ENCODE results near the gene IGSF23. TPM values are rescaled to one million over a fixed set of nuclear protein-coding genes. Genes with fewer than 3 reads are reported as not detected.

The IGSF23 gene
- total and polyA plus RNA-seq, 2 of the 4 experiments (the other 2 are of a cell fraction): 0.27 TPM; not detected in 1

DNA sequence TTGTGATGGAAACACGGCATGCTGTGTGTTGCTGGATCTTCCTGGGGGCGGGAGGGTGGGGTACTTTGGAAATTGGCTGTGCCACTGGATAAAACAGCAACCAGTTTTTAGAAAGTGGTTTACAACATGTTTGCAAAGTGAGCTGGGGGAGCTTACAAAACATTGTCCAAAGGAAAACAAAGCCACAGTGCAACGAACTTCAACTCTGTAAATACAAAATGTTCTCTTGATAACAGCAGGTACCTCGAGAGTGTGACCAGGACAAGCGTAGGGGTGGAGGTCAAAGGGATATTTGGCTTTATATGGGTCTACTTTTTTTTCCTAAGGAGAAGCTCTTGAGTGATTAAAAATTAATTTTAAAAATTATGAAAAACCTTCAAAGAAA is 2.5 kb downstream of the IGSF23 start:
- H3K18ac ChIP-seq (ENCODE audit: low read depth, low read length): no peak overlapping the region
- no peak overlapping the region for H2BK5ac ChIP-seq (ENCODE audit: low read depth, low read length, poor library complexity, severe bottlenecking)
- no peaks in the 10 kb centered on the region for H4K20me1 ChIP-seq (ENCODE audit: insufficient read depth, low read length)
- no peak overlapping the region for H3K4ac ChIP-seq (ENCODE audit: low read depth, low read length)
- no peaks in the 10 kb centered on the region for H3K79me1 ChIP-seq (ENCODE audit: low read depth in 1 of 2, low read length in 2 of 2)
- no peak overlapping the region for H3K14ac ChIP-seq (replicated peaks; ENCODE audit: low read depth, low read length)
- ATAC-seq (ENCODE audit: low read depth) (no peak), DNase-seq (no peak)
- 0 out of 2 replicates have a peak overlapping the region, but pooled peaks have one; percentile 46 for H2BK20ac ChIP-seq (ENCODE audit: low read depth, low read length)
- peaks cover 2% of the 10 kb centered on the region; the same call in 1 of the 2 replicates for H3K4me1 ChIP-seq (ENCODE audit: control insufficient read depth, insufficient read depth, low read length)
- H3K9me1 ChIP-seq (ENCODE audit: insufficient read depth, low read length): no peaks in the 10 kb centered on the region
- no peak overlapping the region for H4K91ac ChIP-seq (ENCODE audit: insufficient read depth, low read depth, low read length)
- H2BK120ac ChIP-seq (ENCODE audit: low read depth, low read length): no peak overlapping the region
- no peak overlapping the region for H3K4me2 ChIP-seq (ENCODE audit: low read depth, low read length)
- H3K23ac ChIP-seq (ENCODE audit: low read depth, low read length): no peak overlapping the region
- no peak overlapping the region for H3K9ac ChIP-seq (ENCODE audit: low read depth, low read length)
- dilution Hi-C loops (cut with HindIII; ENCODE audit: low sequenced_read_pairs, unreplicated experiment) (no loop called here), intact Hi-C loops (cut with micrococcal nuclease) (no loop called here), in situ Hi-C loops (cut with MboI; ENCODE audit: low sequenced_read_pairs) (no loop called here)
- BruUV-seq (replicated peaks): no TSS peak
- no peak overlapping the region for H2AFZ ChIP-seq (replicated peaks; ENCODE audit: low read length, poor library complexity)
- no peak overlapping the region for H2BK15ac ChIP-seq (ENCODE audit: low read depth, low read length)
- H3K27me3 ChIP-seq (ENCODE audit: control insufficient read depth, insufficient read depth, low read length): no peaks in the 10 kb centered on the region
- peak overlapping the region; percentile 78; the same call in 1 of the 2 replicates for H2AK5ac ChIP-seq (ENCODE audit: low read depth, low read length)
- H3K36me3 ChIP-seq (ENCODE audit: control insufficient read depth, insufficient read depth, low read length): no peaks in the 10 kb centered on the region
- TF ChIP-seq CHD1 (IDR thresholded peaks at IDR 0.05; ENCODE audit: low read depth, low read length) (no peak), FOS (IDR thresholded peaks at IDR 0.05; ENCODE audit: low read depth, low read length) (no peak), MAFK (IDR thresholded peaks at IDR 0.05; ENCODE audit: low read depth, low read length) (no peak), CEBPB (IDR thresholded peaks at IDR 0.05; ENCODE audit: low read depth, low read length) (no peak), POLR2A (IDR thresholded peaks at IDR 0.05; ENCODE audit: low read depth, low read length) (no peak), NFE2L2 (IDR thresholded peaks at IDR 0.05; ENCODE audit: low read depth, low read length) (no peak), MXI1 (IDR thresholded peaks at IDR 0.05; ENCODE audit: borderline replicate concordance, low read depth, low read length) (no peak), SMC3 (IDR thresholded peaks at IDR 0.05; ENCODE audit: low read depth, low read length) (no peak), ELK1 (IDR thresholded peaks at IDR 0.05; ENCODE audit: borderline replicate concordance, low read depth, low read length) (no peak), RAD21 (IDR thresholded peaks at IDR 0.05; ENCODE audit: low read length) (no peak), RFX5 (IDR thresholded peaks at IDR 0.05; ENCODE audit: low read depth, low read length) (no peak), MAZ (IDR thresholded peaks at IDR 0.05; ENCODE audit: borderline replicate concordance, low read depth, low read length) (no peak), RCOR1 (IDR thresholded peaks at IDR 0.05; ENCODE audit: insufficient replicate concordance, low read length) (no peak), BHLHE40 (IDR thresholded peaks at IDR 0.05; ENCODE audit: low read depth, low read length) (no peak)
- TF ChIP-seq, protein P1, sequence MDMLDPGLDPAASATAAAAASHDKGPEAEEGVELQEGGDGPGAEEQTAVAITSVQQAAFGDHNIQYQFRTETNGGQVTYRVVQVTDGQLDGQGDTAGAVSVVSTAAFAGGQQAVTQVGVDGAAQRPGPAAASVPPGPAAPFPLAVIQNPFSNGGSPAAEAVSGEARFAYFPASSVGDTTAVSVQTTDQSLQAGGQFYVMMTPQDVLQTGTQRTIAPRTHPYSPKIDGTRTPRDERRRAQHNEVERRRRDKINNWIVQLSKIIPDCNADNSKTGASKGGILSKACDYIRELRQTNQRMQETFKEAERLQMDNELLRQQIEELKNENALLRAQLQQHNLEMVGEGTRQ (IDR thresholded peaks at IDR 0.05; ENCODE audit: low read depth, low read length): no peak
- TF ChIP-seq, protein P2, sequence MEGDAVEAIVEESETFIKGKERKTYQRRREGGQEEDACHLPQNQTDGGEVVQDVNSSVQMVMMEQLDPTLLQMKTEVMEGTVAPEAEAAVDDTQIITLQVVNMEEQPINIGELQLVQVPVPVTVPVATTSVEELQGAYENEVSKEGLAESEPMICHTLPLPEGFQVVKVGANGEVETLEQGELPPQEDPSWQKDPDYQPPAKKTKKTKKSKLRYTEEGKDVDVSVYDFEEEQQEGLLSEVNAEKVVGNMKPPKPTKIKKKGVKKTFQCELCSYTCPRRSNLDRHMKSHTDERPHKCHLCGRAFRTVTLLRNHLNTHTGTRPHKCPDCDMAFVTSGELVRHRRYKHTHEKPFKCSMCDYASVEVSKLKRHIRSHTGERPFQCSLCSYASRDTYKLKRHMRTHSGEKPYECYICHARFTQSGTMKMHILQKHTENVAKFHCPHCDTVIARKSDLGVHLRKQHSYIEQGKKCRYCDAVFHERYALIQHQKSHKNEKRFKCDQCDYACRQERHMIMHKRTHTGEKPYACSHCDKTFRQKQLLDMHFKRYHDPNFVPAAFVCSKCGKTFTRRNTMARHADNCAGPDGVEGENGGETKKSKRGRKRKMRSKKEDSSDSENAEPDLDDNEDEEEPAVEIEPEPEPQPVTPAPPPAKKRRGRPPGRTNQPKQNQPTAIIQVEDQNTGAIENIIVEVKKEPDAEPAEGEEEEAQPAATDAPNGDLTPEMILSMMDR (conservative IDR thresholded peaks at IDR 0.05; ENCODE audit: low read depth, low read length): no peak
- H2AK9ac ChIP-seq (replicated peaks; ENCODE audit: low read depth, low read length, poor library complexity): no peak overlapping the region
- H4K8ac ChIP-seq (ENCODE audit: low read depth in 2 of 2, low read length in 2 of 2): peak overlapping the region in 1 of 2 experiments; percentile 58; a peak in 1 of 4 replicates
- H3K27ac ChIP-seq (ENCODE audit: insufficient read depth, low read length): no peak overlapping the region
- POLR2A ChIA-PET (ENCODE audit: unreplicated experiment): no interaction called here
- H3K9me3 ChIP-seq (ENCODE audit: control insufficient read depth, insufficient read depth, low read length): no peaks in the 10 kb centered on the region
- CTCF ChIA-PET: interaction anchor here (0.6 kb wide), 1 partner anchor 20 kb away, joined by 3 read pairs; no protein-coding TSS in a partner anchor
- H3K4me3 ChIP-seq (ENCODE audit: insufficient read depth, low read depth, low read length): no peak overlapping the region
- no peak overlapping the region; the same call in 1 of the 2 replicates for H4K5ac ChIP-seq (ENCODE audit: low read depth, low read length)
- H3K56ac ChIP-seq (ENCODE audit: extremely low read depth, insufficient read depth, low read length): no peak overlapping the region
- WGBS, 2 experiments (ENCODE audit: extremely low coverage in 2 of 2, insufficient read length in 1 of 2): 37% methylated on average over 2 of the region's 5 CpGs; no CpG with 5 or more reads in 1 of the 2 experiments

Data from IMR-90 (cell line).